ENCODE measurements around the gene IL2RG.
A peak's percentile ranks its signal among the peaks of the same experiment; 100 is the strongest.

Gene IL2RG

GRCh38 chrX:71111141-71111843 is at the start of gene IL2RG:
TSS of gene IL2RG (minus strand) at chrX:71111577. CDS start at chrX:71111539, 38 bp downstream.
- DNase-seq: no peak

DNA sequence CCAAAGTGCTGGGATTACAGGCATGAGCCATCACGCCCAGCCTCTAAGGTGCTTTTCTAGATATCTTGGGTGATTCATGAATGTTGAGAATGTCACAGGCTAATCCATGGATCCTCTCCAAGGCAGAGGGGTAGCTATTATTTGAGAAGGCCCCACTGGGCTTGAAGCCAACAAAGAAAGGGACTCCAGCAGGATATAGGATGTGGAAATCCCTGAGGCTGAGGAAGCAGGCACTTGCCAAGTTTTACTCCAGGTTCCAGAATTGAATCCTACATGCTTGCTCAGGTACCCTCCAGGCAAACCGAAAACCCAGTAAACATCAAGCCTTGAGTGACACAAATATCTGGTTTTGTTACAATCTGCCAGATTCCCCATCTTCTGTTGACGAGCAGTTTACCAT is 49.1 kb upstream of the IL2RG start:
- no peak for DNase-seq

DNA sequence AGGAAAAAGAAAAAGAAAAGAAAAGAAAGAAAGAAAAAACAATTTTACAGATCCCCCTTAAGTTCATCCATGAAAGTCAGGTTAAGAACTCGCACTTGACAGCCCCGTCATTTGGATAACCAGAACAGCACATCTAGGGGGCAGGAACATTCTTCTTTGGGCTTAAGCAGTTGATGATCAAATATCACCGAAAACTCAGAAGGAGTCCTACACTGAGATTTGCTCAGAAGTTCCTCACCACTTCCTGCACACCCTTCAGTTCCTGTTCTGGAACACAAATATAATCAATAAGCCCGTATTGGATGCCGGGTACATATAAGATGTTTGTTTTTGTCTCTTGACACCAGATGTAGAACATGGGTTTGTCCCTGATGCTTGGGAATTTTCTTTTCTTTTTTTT is 48.0 kb upstream of the IL2RG start:
- no peak for DNase-seq

- no peak for DNase-seq
Measured at GRCh38 chrX:71158603-71159002, 47.2 kb upstream of the IL2RG start.

DNA sequence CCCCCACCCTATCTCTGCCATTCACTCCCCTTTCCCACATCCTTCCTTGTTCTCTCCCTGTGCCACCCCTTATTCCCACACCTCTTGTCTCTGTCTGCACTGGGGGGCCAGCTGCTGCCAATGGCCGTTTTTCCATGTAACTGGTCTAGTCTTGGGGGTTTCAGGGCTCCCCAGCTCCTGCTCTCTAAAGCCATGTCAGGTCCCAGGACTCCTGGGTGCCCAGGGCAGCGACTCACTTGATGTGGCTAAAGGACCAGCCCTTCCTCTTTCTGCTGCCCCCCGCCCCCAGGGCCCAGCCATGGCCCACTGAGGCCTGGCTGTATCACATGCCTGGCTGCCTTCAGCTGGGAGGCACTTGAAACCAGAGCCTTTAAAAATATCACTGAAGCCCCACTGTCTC is 43.3 kb upstream of the IL2RG start:
- DNase-seq: no peak

- no peak for DNase-seq
Measured at GRCh38 chrX:71154196-71154595, 42.8 kb upstream of the IL2RG start.

- no peak for DNase-seq
Measured at GRCh38 chrX:71151366-71151765, 40.0 kb upstream of the IL2RG start.

- no peak for DNase-seq
Measured at GRCh38 chrX:71148278-71148663, 36.9 kb upstream of the IL2RG start.

DNA sequence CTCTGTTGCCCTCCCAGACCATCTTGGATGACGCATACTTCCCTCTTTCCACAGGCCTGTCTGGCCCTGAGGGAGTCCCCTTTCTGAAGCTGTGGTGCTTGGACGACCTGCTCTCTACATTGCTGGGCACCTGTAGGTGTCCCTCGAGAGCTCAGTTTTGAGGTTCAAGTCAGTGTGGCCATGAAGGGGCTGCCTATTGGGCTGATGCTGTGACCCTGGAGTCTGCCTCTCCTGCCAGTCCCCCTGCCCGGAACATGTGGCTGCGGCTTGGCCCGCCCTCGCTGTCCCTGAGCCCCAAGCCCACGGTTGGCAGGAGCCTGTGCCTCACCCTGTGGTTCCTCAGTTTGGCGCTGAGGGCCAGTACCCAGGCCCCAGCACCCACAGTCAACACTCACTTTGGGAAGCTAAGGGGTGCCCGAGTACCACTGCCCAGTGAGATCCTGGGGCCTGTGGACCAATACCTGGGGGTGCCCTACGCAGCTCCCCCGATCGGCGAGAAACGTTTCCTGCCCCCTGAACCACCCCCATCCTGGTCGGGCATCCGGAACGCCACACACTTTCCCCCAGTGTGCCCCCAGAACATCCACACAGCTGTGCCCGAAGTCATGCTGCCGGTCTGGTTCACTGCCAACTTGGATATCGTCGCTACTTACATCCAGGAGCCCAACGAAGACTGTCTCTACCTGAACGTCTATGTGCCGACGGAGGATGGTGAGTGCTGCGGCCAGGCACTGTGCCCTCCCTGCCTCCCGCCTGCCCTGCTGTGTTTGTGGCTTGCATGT is 36.3 kb upstream of the IL2RG start:
- no peak for DNase-seq

- DNase-seq: peak; percentile 44
Measured at GRCh38 chrX:71144651-71145050, 33.3 kb upstream of the IL2RG start, which contains the start of gene NLGN3. TSS of gene NLGN3 (plus strand) at chrX:71144841. CDS start at chrX:71147750, 2,909 bp downstream.

DNA sequence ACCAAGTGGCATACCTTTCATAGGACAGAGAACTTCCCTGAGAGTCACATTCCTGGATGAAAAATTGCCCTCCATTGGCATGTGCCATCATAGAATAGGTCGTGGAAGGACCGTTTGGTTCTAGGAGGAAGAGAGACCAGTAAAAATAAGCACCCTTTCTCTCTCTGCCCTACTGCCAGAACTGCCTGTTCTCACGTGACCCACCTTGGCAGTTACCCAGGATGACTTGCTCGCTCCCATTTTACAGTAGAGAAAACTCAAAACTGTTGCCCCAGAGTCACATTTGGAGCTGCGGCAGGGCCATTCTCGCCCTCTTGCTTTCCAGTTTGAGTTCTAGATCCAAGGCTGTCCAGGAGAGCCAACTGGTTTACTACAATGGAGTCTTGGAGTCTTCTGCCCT is 32.1 kb upstream of the IL2RG start:
- no peak for DNase-seq

- no peak for DNase-seq
Measured at GRCh38 chrX:71140440-71140839, 29.1 kb upstream of the IL2RG start.

- DNase-seq: no peak
Measured at GRCh38 chrX:71131510-71131909, 20.1 kb upstream of the IL2RG start.

DNA sequence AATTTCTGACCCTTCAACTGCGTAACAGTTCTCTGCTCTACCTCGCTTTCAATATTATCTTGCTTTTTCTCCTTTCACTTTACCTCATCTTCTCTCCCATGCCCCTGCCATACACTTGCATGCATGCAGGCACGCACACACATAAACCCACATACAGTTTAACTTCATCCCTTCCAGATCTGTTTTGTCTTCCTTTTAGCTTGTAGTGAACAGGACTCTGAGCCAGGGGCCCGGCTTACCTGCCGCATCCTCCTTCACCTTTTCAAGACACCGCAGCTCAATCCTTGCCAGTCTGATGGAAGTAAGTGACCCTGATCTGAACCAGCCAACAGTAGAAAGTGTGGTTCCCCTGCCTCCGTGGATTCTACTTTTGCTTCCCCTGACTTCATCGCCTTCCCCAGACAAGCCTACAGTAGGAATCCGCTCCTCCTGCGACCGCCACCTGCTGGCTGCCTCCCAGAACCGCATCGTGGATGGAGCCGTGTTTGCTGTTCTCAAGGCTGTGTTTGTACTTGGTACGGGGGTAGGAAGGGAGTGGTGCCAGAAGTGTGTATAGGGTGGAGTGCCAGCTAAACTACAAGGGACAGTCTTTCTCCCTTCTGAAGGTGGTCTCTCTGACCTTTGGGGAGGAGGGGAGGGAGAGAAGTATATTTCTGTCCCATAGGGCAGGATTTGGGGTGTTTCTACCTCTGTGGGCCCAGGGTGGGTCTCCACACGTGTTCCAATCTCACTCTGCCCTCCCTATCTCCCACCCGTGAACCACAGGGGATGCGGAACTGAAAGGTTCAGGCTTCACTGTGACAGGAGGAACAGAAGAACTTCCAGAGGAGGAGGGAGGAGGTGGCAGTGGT is 17.8 kb upstream of the IL2RG start:
- peak; percentile 69 for DNase-seq

DNA sequence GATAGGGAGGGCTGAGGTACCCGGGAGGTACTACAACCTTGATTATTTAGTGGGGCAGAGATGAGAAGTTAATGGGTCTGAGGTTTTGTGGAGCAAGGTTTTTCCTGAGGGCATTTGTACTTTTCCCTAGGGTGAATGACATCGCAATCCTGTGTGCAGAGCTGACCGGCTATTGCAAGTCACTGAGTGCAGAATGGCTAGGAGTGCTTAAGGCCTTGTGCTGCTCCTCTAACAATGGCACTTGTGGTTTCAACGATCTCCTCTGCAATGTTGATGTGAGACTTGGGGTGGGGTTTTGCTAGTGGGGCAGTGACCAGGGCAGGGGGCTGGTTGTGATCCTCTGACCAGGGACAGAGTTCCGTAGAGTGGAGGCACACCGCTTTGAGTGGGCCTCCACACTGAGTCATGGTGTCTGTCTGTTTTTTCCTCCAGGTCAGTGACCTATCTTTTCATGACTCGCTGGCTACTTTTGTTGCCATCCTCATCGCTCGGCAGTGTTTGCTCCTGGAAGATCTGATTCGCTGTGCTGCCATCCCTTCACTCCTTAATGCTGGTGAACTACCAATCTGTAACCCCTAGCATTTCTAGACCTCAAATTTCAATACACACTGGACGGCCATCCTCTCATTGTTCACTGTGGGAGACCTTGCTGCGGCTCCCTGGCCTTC is 16.9 kb upstream of the IL2RG start:
- no peak for DNase-seq

DNA sequence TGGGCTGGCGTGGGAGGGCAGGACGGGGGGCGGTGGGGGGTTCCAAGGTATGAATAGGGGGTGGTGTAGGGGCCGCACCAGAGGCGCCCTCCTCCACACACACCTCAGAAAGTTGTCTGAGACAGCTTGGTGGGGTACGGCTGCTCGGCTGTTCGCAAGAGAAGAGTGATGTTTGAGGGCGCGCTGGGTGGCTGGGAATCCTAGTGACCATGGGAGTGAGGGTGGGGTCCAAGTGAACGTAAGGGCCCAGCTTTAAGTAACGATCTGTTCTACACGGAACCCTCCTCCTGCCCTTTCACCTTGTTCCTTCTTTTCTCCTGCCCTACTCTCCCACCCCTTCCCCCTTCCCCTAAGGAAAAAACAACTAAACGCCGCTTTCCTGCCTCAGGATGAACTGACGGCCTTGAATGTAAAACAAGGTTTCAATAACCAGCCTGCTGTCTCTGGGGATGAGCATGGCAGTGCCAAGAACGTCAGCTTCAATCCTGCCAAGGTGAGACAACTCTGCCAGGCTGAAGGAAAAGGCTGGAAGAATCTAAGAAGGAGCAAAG is 7.7 kb upstream of the IL2RG start:
- no peak for DNase-seq

DNA sequence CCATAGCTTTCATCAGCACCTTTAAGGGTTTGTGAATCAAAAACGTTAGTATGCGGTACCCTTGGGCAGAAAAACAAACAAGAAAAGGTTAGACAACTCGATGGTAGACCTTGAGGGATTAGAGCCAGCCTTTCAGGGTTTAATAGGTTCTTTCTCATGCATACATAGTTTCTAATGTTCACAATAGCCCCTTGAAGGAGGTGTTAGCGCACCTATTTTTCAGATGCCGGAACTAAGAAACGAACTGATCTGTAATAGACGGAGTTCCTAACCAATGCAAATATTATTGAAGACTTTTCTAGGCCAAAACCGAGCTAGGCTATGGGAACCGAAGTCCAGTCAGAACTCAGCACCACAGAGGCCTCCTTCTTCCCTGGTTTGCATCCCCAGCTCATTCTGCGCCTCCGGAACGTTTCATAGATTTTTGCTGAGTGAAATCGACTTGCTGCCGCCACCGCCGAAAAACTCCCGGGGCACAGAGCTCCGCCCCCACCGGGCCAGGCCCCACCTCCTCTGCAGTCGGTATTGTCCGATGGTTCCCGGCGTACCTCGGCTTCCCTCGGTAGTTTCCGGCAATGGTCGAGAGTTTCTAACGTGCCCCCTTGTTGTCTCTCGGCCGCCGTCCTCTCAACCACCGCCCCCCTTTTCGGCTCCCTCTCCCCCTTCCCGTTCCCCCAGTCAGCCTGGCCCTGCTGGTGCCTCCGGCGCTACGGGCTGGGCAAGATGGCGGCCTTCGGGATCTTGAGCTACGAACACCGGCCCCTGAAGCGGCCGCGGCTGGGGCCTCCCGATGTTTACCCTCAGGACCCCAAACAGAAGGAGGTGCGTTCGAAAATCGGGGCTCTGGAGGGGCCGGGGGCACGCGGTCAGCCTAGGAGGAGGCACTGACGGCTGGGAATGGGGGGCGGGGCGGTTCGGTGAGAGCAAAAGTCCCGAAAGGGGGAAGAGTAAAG is 6.9 kb upstream of the IL2RG start, which contains the start of gene MED12:
MED12 (plus strand) TSS at position 565 of the 953 bp plus-strand sequence; CDS start at position 724, 159 bp downstream.
- peak; percentile 94 for DNase-seq

- no peak for DNase-seq
Measured at GRCh38 chrX:71117358-71117757, 6.0 kb upstream of the IL2RG start.

GRCh38 chrX:71111921-71112431 is 599 bp upstream of the IL2RG start:
- DNase-seq: no peak

DNA sequence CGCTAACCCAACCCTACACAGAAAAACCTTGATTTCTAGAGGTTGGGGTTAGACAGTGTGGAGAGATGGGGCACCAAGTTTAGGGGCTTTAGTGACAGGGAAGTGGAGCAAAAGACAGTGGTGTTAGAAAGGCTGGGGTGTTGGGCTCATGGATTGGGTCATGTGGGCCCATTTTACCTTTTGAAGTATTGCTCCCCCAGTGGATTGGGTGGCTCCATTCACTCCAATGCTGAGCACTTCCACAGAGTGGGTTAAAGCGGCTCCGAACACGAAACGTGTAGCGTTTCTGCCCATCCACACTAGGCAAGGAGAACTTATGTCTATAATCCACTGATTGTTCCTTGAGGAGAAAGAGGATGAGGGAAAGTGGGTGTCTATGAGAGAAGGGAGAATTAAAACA is 2.3 kb downstream of the IL2RG start:
- DNase-seq: no peak
